Measurements from ENCODE around the gene HMOX2.

DNA sequence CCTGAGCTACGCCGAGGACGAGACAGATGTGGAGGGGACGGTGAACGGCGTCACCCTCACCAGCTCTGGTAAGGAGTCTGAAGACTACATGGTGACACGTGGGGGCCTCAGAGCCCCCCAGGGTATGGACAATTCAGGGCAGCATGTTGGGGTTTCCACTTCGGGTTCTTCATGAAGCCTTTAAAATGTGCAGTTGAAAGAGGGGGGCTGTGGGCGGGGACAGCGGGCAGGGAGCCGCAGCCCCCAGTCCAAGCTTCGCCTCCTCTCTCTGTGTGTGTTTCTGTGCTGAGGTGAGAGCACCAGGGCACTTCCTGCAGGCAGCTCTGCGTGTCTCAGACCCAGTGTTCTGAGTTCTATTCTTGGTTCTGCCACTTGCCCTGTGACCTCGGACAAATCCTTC, 25.8 kb upstream of the HMOX2 start:
- TF ChIP-seq, protein P1, sequence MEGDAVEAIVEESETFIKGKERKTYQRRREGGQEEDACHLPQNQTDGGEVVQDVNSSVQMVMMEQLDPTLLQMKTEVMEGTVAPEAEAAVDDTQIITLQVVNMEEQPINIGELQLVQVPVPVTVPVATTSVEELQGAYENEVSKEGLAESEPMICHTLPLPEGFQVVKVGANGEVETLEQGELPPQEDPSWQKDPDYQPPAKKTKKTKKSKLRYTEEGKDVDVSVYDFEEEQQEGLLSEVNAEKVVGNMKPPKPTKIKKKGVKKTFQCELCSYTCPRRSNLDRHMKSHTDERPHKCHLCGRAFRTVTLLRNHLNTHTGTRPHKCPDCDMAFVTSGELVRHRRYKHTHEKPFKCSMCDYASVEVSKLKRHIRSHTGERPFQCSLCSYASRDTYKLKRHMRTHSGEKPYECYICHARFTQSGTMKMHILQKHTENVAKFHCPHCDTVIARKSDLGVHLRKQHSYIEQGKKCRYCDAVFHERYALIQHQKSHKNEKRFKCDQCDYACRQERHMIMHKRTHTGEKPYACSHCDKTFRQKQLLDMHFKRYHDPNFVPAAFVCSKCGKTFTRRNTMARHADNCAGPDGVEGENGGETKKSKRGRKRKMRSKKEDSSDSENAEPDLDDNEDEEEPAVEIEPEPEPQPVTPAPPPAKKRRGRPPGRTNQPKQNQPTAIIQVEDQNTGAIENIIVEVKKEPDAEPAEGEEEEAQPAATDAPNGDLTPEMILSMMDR (IDR thresholded peaks at IDR 0.05; ENCODE audit: extremely low read depth in 1 of 2, insufficient read depth in 1 of 2, low read depth in 1 of 2, low read length in 2 of 2): no peak
- TF ChIP-seq FOS (IDR thresholded peaks at IDR 0.05; ENCODE audit: borderline replicate concordance, insufficient read depth, low read length): no peak
- TF ChIP-seq POLR2AphosphoS5 (IDR thresholded peaks at IDR 0.05; ENCODE audit: insufficient read depth, low read depth, low read length): no peak
- no peak for TF ChIP-seq MYC (IDR thresholded peaks at IDR 0.05; ENCODE audit: low read depth, low read length)
- TF ChIP-seq EZH2 (IDR thresholded peaks at IDR 0.05; ENCODE audit: borderline replicate concordance, low read depth, low read length, severe bottlenecking): no peak
- no peak for TF ChIP-seq POLR2A (IDR thresholded peaks at IDR 0.05; ENCODE audit: low read depth, low read length)
- TF ChIP-seq, protein P2, sequence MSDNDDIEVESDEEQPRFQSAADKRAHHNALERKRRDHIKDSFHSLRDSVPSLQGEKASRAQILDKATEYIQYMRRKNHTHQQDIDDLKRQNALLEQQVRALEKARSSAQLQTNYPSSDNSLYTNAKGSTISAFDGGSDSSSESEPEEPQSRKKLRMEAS (IDR thresholded peaks at IDR 0.05; ENCODE audit: insufficient read depth, insufficient read length): no peak

Measured in endothelial cell of umbilical vein (primary cell).